ENCODE results near the gene RXFP2. TPM values are rescaled to one million over a fixed set of nuclear protein-coding genes. Genes with fewer than 3 reads are reported as not detected.

The RXFP2 gene
- total RNA-seq, 1 donor from 2014 or later = not detected

GRCh38 chr13:31781064-31781463 is 41.7 kb downstream of the RXFP2 start:
- Mint-ChIP-seq H3K4me1 (no peaks in the 10 kb centered on the region), H3K9me3 (no peaks in the 10 kb centered on the region), H3K4me3 (no peak overlapping the region), H3K36me3 (no peaks in the 10 kb centered on the region), H3K27me3 (ENCODE audit: insufficient read depth, low read depth) (peaks cover 2% of the 10 kb centered on the region), H3K27ac (no peak overlapping the region)
- Histone ChIP-seq H3F3A (ENCODE audit: low read depth) (no peaks in the 10 kb centered on the region), H2AFZ (replicated peaks) (no peak overlapping the region), H3K27me3 (no peaks in the 10 kb centered on the region), H3K4me3 (no peak overlapping the region), H3K9me3 (ENCODE audit: low read depth) (no peaks in the 10 kb centered on the region), H3K4me2 (no peak overlapping the region), H4K20me1 (ENCODE audit: low read depth) (no peaks in the 10 kb centered on the region), H3K4me1 (no peaks in the 10 kb centered on the region), H3K27ac (no peak overlapping the region), H3K9ac (no peak overlapping the region), H3K36me3 (no peaks in the 10 kb centered on the region), H3K79me2 (ENCODE audit: low read depth) (no peaks in the 10 kb centered on the region)
- no peak for DNase-seq (ENCODE audit: low spot score)
- TF ChIP-seq EZH2phosphoT487 (IDR thresholded peaks at IDR 0.05) (no peak), CTCF (IDR thresholded peaks at IDR 0.05) (no peak), EZH2 (IDR thresholded peaks at IDR 0.05) (no peak)

DNA sequence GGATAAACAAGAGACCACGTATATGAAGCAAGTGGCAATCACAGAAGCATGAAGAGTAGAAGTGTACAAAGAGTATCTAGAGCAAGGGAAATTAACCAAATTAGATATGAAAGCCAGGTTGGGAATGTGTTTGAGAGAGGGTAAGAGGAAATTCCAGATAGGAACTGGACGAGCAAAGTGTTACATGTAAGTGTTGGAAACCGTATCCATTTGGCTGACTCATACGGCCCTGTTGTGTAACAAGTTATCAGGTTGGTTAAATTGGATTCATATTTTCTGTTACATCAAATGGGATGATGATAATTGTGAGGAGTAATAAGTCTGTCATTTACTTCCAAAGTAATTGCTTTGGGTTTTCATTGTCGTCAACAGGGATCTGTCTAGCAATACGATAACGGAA is 46.7 kb downstream of the RXFP2 start:
- H4K20me1 ChIP-seq (ENCODE audit: low read depth) = no peaks in the 10 kb centered on the region
- H3K27me3 ChIP-seq = no peaks in the 10 kb centered on the region
- Mint-ChIP-seq H3K4me1 (no peaks in the 10 kb centered on the region), H3K27me3 (ENCODE audit: insufficient read depth, low read depth) (peaks cover 2% of the 10 kb centered on the region), H3K27ac (no peak overlapping the region), H3K9me3 (no peaks in the 10 kb centered on the region), H3K36me3 (no peaks in the 10 kb centered on the region), H3K4me3 (no peak overlapping the region)
- no peaks in the 10 kb centered on the region for H3K79me2 ChIP-seq (ENCODE audit: low read depth)
- H2AFZ ChIP-seq (replicated peaks) = no peak overlapping the region
- H3K4me3 ChIP-seq = no peak overlapping the region
- no peak for DNase-seq (ENCODE audit: low spot score)
- no peak overlapping the region for H3K9ac ChIP-seq
- TF ChIP-seq EZH2 (IDR thresholded peaks at IDR 0.05) = no peak
- TF ChIP-seq CTCF (IDR thresholded peaks at IDR 0.05) = no peak
- TF ChIP-seq EZH2phosphoT487 (IDR thresholded peaks at IDR 0.05) = no peak
- H3F3A ChIP-seq (ENCODE audit: low read depth) = no peaks in the 10 kb centered on the region
- H3K27ac ChIP-seq = no peak overlapping the region
- no peaks in the 10 kb centered on the region for H3K4me1 ChIP-seq
- no peaks in the 10 kb centered on the region for H3K9me3 ChIP-seq (ENCODE audit: low read depth)
- no peaks in the 10 kb centered on the region for H3K36me3 ChIP-seq
- H3K4me2 ChIP-seq = no peak overlapping the region

- Histone ChIP-seq H3K36me3 (no peaks in the 10 kb centered on the region), H3K9me3 (ENCODE audit: low read depth) (no peaks in the 10 kb centered on the region), H3K27me3 (no peaks in the 10 kb centered on the region), H3F3A (ENCODE audit: low read depth) (no peaks in the 10 kb centered on the region), H3K4me2 (no peak overlapping the region), H3K27ac (no peak overlapping the region), H2AFZ (replicated peaks) (no peak overlapping the region), H3K9ac (no peak overlapping the region), H4K20me1 (ENCODE audit: low read depth) (no peaks in the 10 kb centered on the region), H3K79me2 (ENCODE audit: low read depth) (no peaks in the 10 kb centered on the region), H3K4me1 (no peaks in the 10 kb centered on the region), H3K4me3 (no peak overlapping the region)
- Mint-ChIP-seq H3K4me1 (no peaks in the 10 kb centered on the region), H3K9me3 (no peaks in the 10 kb centered on the region), H3K36me3 (no peaks in the 10 kb centered on the region), H3K27ac (no peak overlapping the region), H3K27me3 (ENCODE audit: insufficient read depth, low read depth) (peaks cover 6% of the 10 kb centered on the region), H3K4me3 (no peak overlapping the region)
- no peak for DNase-seq (ENCODE audit: low spot score)
- TF ChIP-seq EZH2phosphoT487 (IDR thresholded peaks at IDR 0.05) (no peak), EZH2 (IDR thresholded peaks at IDR 0.05) (no peak), CTCF (IDR thresholded peaks at IDR 0.05) (no peak)
Observed at GRCh38 chr13:31790992-31791391, 51.7 kb downstream of the RXFP2 start.
